Colon (tissue), 2 donors: ENCODE measurements around the gene PSD4.

Experiments used
- FAIRE-seq: peaks from 2 replicates; lab custom pipeline; 2012; peaks lifted over from hg19 to GRCh38; lab: Jason Lieb, UNC
- donor health status: control.
- donor health status: control.

The PSD4 gene

GRCh38 chr2:113184531-113185230 is 10.9 kb downstream of the PSD4 start:
- FAIRE-seq: no peak

- FAIRE-seq: no peak
Observed at GRCh38 chr2:113185664-113186432, 12.1 kb downstream of the PSD4 start.

- no peak for FAIRE-seq
Observed at GRCh38 chr2:113186433-113186796, 12.6 kb downstream of the PSD4 start.

- no peak for FAIRE-seq
Observed at GRCh38 chr2:113187771-113188170, 14.0 kb downstream of the PSD4 start.

- FAIRE-seq: no peak
Observed at GRCh38 chr2:113190871-113191270, 17.1 kb downstream of the PSD4 start.

GRCh38 chr2:113192459-113193100 is 18.8 kb downstream of the PSD4 start:
- FAIRE-seq: no peak

GRCh38 chr2:113195923-113196501 is 22.2 kb downstream of the PSD4 start:
- FAIRE-seq: no peak

GRCh38 chr2:113196839-113197238 is 23.1 kb downstream of the PSD4 start:
- FAIRE-seq: no peak

- FAIRE-seq: no peak
Observed at GRCh38 chr2:113197347-113198047, 23.7 kb downstream of the PSD4 start.

GRCh38 chr2:113198048-113198789 is 24.4 kb downstream of the PSD4 start:
- no peak for FAIRE-seq

- FAIRE-seq: no peak
Observed at GRCh38 chr2:113198790-113199612, 25.2 kb downstream of the PSD4 start.

GRCh38 chr2:113200236-113200635 is 26.5 kb downstream of the PSD4 start:
- FAIRE-seq: no peak

GRCh38 chr2:113200736-113201490 is 27.1 kb downstream of the PSD4 start:
- FAIRE-seq: no peak

- no peak for FAIRE-seq
Observed at GRCh38 chr2:113201496-113202304, 27.9 kb downstream of the PSD4 start.

GRCh38 chr2:113202305-113203216 is 28.8 kb downstream of the PSD4 start:
- no peak for FAIRE-seq

- FAIRE-seq: no peak
Observed at GRCh38 chr2:113203217-113203530, 29.4 kb downstream of the PSD4 start.

- FAIRE-seq: no peak
Observed at GRCh38 chr2:113203901-113204519, 30.2 kb downstream of the PSD4 start.

GRCh38 chr2:113206251-113206650 is 32.5 kb downstream of the PSD4 start:
- FAIRE-seq: no peak
